Loucy (cell line): ENCODE data around the gene CHCHD6.

Source experiments
- EZH2phosphoT487 ChIP-seq: fragments of 200-600 bp; IDR thresholded peaks from 2 replicates; pipeline ENCODE4 v1.6.1; 2018; ENCODE audit warnings: antibody characterized with exemption, mild to moderate bottlenecking, moderate library complexity, borderline replicate concordance
- TF ChIP-seq, protein P1 (sequence below): fragments of 200-600 bp; sonication (generic); conservative IDR thresholded peaks from 2 replicates; pipeline ENCODE4 v1.5.1; 2014; ENCODE audit warnings: mild to moderate bottlenecking, antibody characterized with exemption, low read length

DNA sequence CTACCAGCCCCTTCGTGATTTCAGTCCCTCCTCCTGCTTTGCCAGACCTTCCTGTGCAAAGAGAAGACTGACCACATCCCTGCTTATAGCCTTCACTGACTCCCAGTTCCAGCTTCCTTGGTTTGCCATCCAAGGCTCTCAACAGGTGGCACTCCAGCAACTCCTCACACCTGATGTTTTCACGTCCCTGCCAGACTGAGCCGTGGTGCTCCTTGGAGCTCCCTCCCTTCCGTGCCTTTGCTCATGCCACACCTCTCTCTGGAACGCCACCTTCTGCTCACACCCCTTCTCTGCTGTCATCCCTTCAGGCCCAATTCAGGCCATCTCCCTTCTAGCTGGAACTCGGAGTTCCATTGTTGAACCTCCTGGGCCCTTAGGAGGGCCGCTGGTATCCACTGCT lies 12.0 kb downstream of the CHCHD6 start:
- TF ChIP-seq, protein P1, sequence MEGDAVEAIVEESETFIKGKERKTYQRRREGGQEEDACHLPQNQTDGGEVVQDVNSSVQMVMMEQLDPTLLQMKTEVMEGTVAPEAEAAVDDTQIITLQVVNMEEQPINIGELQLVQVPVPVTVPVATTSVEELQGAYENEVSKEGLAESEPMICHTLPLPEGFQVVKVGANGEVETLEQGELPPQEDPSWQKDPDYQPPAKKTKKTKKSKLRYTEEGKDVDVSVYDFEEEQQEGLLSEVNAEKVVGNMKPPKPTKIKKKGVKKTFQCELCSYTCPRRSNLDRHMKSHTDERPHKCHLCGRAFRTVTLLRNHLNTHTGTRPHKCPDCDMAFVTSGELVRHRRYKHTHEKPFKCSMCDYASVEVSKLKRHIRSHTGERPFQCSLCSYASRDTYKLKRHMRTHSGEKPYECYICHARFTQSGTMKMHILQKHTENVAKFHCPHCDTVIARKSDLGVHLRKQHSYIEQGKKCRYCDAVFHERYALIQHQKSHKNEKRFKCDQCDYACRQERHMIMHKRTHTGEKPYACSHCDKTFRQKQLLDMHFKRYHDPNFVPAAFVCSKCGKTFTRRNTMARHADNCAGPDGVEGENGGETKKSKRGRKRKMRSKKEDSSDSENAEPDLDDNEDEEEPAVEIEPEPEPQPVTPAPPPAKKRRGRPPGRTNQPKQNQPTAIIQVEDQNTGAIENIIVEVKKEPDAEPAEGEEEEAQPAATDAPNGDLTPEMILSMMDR: no peak
- no peak for TF ChIP-seq EZH2phosphoT487
